Mammary epithelial cell (primary cell): Measurements from ENCODE around the gene BPIFB1.

ENCODE experiments used
- CTCF ChIP-seq, 2 donors: IDR thresholded peaks in 1 of 2; conservative IDR thresholded peaks in 1 of 2; 2 replicates each; pipeline ENCODE4 v1.5.1; 2011 to 2012; ENCODE audit warnings: inconsistent platforms in 2 of 2, low read length in 2 of 2, mild to moderate bottlenecking in 2 of 2, control low read depth in 1 of 2, low read depth in 1 of 2; ENCODE audit not compliant: insufficient read depth in 1 of 2; ENCODE audit errors: extremely low read depth in 1 of 2
- EZH2 ChIP-seq: IDR thresholded peaks from 2 replicates; pipeline ENCODE4 v1.6.1; 2012; ENCODE audit warnings: low read length, inconsistent platforms, borderline replicate concordance

- TF ChIP-seq CTCF (conservative IDR thresholded peaks at IDR 0.05 in 1 of 2, IDR thresholded peaks at IDR 0.05 in 1 of 2; ENCODE audit: extremely low read depth in 1 of 2, insufficient read depth in 1 of 2, low read depth in 1 of 2, low read length in 2 of 2) (no peak), EZH2 (no peak)
Observed at GRCh38 chr20:33304046-33304445, 21.0 kb downstream of the BPIFB1 start.
